Glutamatergic neuron (in vitro differentiated cells): Measurements from ENCODE around the gene MARCHF10. TPM values are rescaled to one million over a fixed set of nuclear protein-coding genes. Genes with fewer than 3 reads are reported as not detected.
"Not testable (repeated sequence)": the region's sequence is repeated elsewhere in the genome, so short reads cannot be mapped to it uniquely, and the experiment has no call there.

Experiments
- DNase-seq: peaks from one replicate; pipeline ENCODE4 v3.0.0; 2022
- H3K27ac Mint-ChIP-seq: one replicate; pipeline ENCODE4 v1.8.0; 2020; ENCODE audit warnings: mild to moderate bottlenecking, mixed read lengths, inconsistent platforms; ENCODE audit not compliant: unreplicated experiment
- H3K27me3 Mint-ChIP-seq: one replicate; pipeline ENCODE4 v1.8.0; 2020; ENCODE audit warnings: mild to moderate bottlenecking, moderate library complexity, mixed read lengths, inconsistent platforms; ENCODE audit not compliant: unreplicated experiment
- H3K36me3 Mint-ChIP-seq: one replicate; pipeline ENCODE4 v1.8.0; 2020; ENCODE audit warnings: mild to moderate bottlenecking, mixed read lengths, inconsistent platforms; ENCODE audit not compliant: unreplicated experiment
- H3K4me1 Mint-ChIP-seq: one replicate; pipeline ENCODE4 v1.8.0; 2020; ENCODE audit warnings: mild to moderate bottlenecking, low read depth, mixed read lengths, inconsistent platforms; ENCODE audit not compliant: unreplicated experiment
- H3K4me3 Mint-ChIP-seq: one replicate; pipeline ENCODE4 v1.8.0; 2020; ENCODE audit warnings: mild to moderate bottlenecking, mixed read lengths, inconsistent platforms; ENCODE audit not compliant: unreplicated experiment
- H3K9me3 Mint-ChIP-seq: one replicate; pipeline ENCODE4 v1.8.0; 2020; ENCODE audit warnings: mild to moderate bottlenecking, moderate library complexity, mixed read lengths, inconsistent platforms; ENCODE audit not compliant: unreplicated experiment
- total RNA-seq: library from RNA; stranded (reverse); fragmentation: NEBNext Ultra II Directional; extraction: Animal tissue kit (Norgen Biotek cat#: 25700); gene quantifications from one replicate; pipeline ENCODE4 v1.2.1, GENCODE V29; 2021; ENCODE audit not compliant: unreplicated experiment
- TF ChIP-seq, protein P1 (sequence below): fragments of 200-600 bp; sonication (generic); IDR thresholded peaks from one replicate; pipeline ENCODE4 v1.5.0; 2021; ENCODE audit not compliant: partially characterized antibody, unreplicated experiment

Gene MARCHF10
- total RNA-seq, 1 donor from 2014 or later = not detected

DNA sequence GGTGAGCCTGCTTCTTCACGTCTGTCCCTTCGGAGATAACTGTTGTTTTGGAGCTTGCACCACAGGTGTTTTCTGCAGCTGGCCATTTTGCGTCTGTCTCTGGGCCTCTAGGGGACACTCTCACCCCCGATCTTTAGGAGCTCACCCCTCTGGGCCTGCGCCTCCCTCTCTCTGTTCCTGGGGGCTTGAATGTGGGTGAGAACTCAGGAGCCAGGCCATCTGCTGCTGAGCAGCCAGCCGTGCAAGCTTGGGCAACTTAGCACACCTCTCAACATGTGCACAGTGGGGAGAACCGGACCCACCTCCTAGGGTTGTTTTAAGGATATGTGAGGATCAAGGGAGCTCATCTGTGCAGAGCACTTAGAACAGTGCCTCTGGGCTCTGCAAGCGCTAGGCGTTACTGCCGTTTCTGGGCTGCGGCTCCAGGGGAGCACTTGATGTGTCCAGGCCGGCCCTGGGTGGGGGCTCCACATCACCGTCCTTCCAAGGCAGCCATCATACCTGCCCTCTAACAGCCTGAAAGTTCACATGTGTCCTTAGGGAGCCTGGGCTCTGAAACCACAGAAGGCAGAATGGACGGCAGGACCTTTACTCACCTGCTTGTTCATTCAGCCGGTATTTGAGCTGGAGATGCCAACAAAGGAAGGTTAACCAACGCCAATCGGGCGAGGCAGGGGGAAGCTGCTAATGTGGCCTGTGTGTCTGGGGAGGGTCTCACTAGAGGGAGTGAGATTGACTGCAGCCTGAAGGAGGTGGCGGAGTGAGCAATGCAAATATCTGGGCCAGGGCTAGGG lies 114.3 kb downstream of the MARCHF10 start:
- H3K4me1 Mint-ChIP-seq = peaks cover 15% of the 10 kb centered on the region
- TF ChIP-seq, protein P1, sequence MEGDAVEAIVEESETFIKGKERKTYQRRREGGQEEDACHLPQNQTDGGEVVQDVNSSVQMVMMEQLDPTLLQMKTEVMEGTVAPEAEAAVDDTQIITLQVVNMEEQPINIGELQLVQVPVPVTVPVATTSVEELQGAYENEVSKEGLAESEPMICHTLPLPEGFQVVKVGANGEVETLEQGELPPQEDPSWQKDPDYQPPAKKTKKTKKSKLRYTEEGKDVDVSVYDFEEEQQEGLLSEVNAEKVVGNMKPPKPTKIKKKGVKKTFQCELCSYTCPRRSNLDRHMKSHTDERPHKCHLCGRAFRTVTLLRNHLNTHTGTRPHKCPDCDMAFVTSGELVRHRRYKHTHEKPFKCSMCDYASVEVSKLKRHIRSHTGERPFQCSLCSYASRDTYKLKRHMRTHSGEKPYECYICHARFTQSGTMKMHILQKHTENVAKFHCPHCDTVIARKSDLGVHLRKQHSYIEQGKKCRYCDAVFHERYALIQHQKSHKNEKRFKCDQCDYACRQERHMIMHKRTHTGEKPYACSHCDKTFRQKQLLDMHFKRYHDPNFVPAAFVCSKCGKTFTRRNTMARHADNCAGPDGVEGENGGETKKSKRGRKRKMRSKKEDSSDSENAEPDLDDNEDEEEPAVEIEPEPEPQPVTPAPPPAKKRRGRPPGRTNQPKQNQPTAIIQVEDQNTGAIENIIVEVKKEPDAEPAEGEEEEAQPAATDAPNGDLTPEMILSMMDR = no peak
- H3K9me3 Mint-ChIP-seq = peaks cover 6% of the 10 kb centered on the region
- no peak for DNase-seq
- peak overlapping the region; percentile 1 for H3K4me3 Mint-ChIP-seq
- peaks cover 3% of the 10 kb centered on the region for H3K27me3 Mint-ChIP-seq
- peak overlapping the region; percentile 1 for H3K27ac Mint-ChIP-seq
- H3K36me3 Mint-ChIP-seq = no peaks in the 10 kb centered on the region

- peak; percentile 52 for DNase-seq
- H3K4me3 Mint-ChIP-seq = no peak overlapping the region
- peaks cover 4% of the 10 kb centered on the region for H3K27me3 Mint-ChIP-seq
- TF ChIP-seq, protein P1 = peak; percentile 19
- H3K27ac Mint-ChIP-seq = no peak overlapping the region
- peaks cover 15% of the 10 kb centered on the region for H3K4me1 Mint-ChIP-seq
- H3K36me3 Mint-ChIP-seq = no peaks in the 10 kb centered on the region
- H3K9me3 Mint-ChIP-seq = peaks cover 6% of the 10 kb centered on the region
Observed at GRCh38 chr17:62692721-62693431, 115.2 kb downstream of the MARCHF10 start.

GRCh38 chr17:62692159-62692651 lies 115.9 kb downstream of the MARCHF10 start:
- H3K9me3 Mint-ChIP-seq = peaks cover 8% of the 10 kb centered on the region
- H3K4me1 Mint-ChIP-seq = peaks cover 15% of the 10 kb centered on the region
- peaks cover 7% of the 10 kb centered on the region for H3K27me3 Mint-ChIP-seq
- TF ChIP-seq, protein P1 = no peak
- no peak overlapping the region for H3K27ac Mint-ChIP-seq
- no peak for DNase-seq
- no peak overlapping the region for H3K4me3 Mint-ChIP-seq
- H3K36me3 Mint-ChIP-seq = no peaks in the 10 kb centered on the region

DNA sequence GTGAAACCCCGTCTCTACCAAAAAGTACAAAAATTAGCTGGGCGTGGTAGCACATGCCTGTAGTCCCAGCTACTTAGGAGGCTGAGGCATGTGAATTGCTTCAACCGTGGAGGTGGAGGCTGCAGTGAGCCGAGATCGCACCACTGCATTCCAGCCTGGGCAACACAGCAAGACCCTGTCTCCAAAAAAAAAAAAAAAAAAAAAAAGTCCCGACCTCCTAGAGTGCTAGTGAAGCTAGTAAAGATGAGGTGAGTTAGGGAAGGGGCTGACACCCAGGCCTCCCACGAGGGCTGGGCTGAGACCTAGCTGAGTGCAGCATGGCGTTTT lies 116.6 kb downstream of the MARCHF10 start:
- not testable (repeated sequence) for DNase-seq

DNA sequence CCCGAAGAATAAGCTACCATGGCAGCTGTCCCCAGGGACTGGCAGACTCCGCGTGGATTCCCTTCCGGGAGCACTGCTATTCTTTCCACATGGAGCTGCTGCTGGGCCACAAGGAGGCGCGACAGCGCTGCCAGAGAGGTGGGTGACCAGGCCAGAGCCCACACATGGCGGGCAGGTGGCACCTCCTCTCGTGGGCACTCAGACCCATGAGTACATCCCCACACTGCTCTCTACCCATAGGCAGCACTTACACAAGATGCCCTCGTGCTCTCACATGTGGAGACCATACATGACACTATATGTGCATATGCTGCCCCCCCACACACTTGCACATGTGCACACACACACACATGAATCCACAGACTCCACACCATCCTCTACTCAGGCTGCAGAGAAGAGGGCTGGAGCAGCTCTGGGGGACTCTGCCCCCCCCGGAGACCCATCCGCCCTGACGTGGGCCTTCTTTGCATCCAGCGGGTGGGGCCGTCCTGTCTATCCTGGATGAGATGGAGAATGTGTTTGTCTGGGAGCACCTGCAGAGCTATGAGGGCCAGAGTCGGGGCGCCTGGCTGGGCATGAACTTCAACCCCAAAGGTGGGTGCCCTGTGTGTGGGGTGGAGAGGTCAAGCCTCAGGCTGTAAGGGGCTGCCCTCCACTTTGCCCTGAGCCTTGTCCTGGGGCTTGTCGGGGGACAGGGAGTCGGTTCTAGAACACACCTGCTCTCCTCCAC lies 117.8 kb downstream of the MARCHF10 start:
- no peak overlapping the region for H3K27ac Mint-ChIP-seq
- H3K4me3 Mint-ChIP-seq = no peak overlapping the region
- no peak for DNase-seq
- H3K27me3 Mint-ChIP-seq = peaks cover 9% of the 10 kb centered on the region
- peaks cover 6% of the 10 kb centered on the region for H3K9me3 Mint-ChIP-seq
- TF ChIP-seq, protein P1 = no peak
- H3K36me3 Mint-ChIP-seq = no peaks in the 10 kb centered on the region
- peaks cover 15% of the 10 kb centered on the region for H3K4me1 Mint-ChIP-seq

More for the DNA sequence above, 116.6 kb downstream of the MARCHF10 start:
- not testable (repeated sequence) for H3K9me3 Mint-ChIP-seq, H3K27me3 Mint-ChIP-seq, H3K4me3 Mint-ChIP-seq, H3K36me3 Mint-ChIP-seq, H3K27ac Mint-ChIP-seq
- peaks cover 15% of the 10 kb centered on the region for H3K4me1 Mint-ChIP-seq
